Colonic mucosa (tissue), 4 donors: Measurements from ENCODE around the gene RAPH1. TPM values are rescaled to one million over a fixed set of nuclear protein-coding genes. Genes with fewer than 3 reads are reported as not detected.

ENCODE experiments used
- DNase-seq: peaks from one replicate; pipeline ENCODE4 v3.0.0-alpha.2; 2020
- H3K27ac ChIP-seq: fragments of 200-600 bp; one replicate; pipeline ENCODE4 v1.8.0; 2021
- H3K27me3 ChIP-seq: fragments of 200-600 bp; one replicate; pipeline ENCODE4 v1.8.0; 2021
- H3K36me3 ChIP-seq: fragments of 200-600 bp; one replicate; pipeline ENCODE4 v1.8.0; 2021
- H3K4me1 ChIP-seq: fragments of 200-600 bp; one replicate; pipeline ENCODE4 v1.8.0; 2021; ENCODE audit warnings: mild to moderate bottlenecking
- H3K4me3 ChIP-seq: fragments of 200-600 bp; one replicate; pipeline ENCODE4 v1.8.0; 2021
- H3K9ac ChIP-seq, 2 donors: one replicate each; pipeline ENCODE4 v1.7.0; 2013; ENCODE audit warnings: control low read depth in 2 of 2, low read depth in 2 of 2, low read length in 2 of 2
- H3K9me3 ChIP-seq: fragments of 200-600 bp; one replicate; pipeline ENCODE4 v1.8.0; 2021
- intact Hi-C: fragments of 100-400 bp; cut with DNase I; formaldehyde crosslinking; loops from one replicate; pipeline ENCODE4 v1.14.1; 2022
- total RNA-seq, 2 donors: library from RNA; stranded (reverse); fragmentation: NEBNext Ultra II Directional in 1 of 2; extraction: Animal tissue kit (Norgen Biotek cat#: 25700) in 1 of 2; gene quantifications; one replicate each; pipeline ENCODE4 v1.2.1, GENCODE V29; 2021
- TF ChIP-seq, protein P1 (sequence below): fragments of 200-600 bp; IDR thresholded peaks from one replicate; pipeline ENCODE4 v1.8.0; 2022; ENCODE audit warnings: antibody characterized with exemption, mild to moderate bottlenecking
- donor health status: healthy.
- donor health status: DM: no; HTN: no; CAD: no.
- donor health status: DM: no; HTN: no; CAD: no.

The RAPH1 gene
- total RNA-seq, 2 donors from 2014 or later = 26.1 to 39.5 TPM

DNA sequence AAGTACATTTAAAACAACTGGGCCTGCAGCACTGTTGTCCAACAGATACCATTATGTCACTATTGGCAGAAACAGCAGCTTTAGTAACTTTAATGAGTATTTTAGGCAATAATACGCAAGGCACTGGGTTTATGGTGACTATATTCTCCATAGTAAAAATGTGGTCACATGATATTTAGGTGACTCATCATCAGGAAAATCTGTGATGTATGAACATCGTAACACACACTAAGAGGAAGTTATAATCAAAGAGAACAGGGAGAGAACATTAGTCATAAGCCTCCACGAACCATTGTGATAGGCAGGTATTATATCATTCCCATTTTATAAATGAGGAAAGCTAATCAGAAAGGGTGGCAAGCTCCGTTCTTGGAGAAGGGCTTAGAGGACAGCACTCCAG is 36.9 kb downstream of the RAPH1 start:
- no peak for DNase-seq
- H3K4me1 ChIP-seq = no peaks in the 10 kb centered on the region
- H3K9me3 ChIP-seq = no peaks in the 10 kb centered on the region
- H3K36me3 ChIP-seq = no peaks in the 10 kb centered on the region
- H3K27ac ChIP-seq = peak overlapping the region; percentile 49
- H3K9ac ChIP-seq = no peak overlapping the region
- H3K4me3 ChIP-seq = no peak overlapping the region
- intact Hi-C loops = no loop called here
- H3K27me3 ChIP-seq = no peaks in the 10 kb centered on the region
- TF ChIP-seq, protein P1, sequence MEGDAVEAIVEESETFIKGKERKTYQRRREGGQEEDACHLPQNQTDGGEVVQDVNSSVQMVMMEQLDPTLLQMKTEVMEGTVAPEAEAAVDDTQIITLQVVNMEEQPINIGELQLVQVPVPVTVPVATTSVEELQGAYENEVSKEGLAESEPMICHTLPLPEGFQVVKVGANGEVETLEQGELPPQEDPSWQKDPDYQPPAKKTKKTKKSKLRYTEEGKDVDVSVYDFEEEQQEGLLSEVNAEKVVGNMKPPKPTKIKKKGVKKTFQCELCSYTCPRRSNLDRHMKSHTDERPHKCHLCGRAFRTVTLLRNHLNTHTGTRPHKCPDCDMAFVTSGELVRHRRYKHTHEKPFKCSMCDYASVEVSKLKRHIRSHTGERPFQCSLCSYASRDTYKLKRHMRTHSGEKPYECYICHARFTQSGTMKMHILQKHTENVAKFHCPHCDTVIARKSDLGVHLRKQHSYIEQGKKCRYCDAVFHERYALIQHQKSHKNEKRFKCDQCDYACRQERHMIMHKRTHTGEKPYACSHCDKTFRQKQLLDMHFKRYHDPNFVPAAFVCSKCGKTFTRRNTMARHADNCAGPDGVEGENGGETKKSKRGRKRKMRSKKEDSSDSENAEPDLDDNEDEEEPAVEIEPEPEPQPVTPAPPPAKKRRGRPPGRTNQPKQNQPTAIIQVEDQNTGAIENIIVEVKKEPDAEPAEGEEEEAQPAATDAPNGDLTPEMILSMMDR = no peak

DNA sequence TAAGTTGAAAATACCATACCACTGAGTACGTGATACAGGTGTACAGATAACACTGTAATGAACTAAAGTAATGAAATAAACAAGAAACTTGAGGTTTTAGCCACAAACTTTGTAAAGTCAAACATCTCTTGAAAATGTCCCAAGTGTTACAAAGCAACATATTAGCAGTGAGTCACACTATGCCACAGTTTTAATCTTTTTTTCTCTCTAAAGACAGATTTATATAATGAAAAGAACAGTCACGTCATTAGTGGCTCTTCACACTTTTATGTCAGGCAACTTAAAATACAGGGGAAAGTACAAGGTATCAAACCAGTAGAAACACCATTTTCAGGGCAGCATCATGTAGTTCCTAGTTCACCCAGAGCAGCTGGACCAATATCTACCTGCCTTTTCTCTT is 42.1 kb downstream of the RAPH1 start:
- H3K27ac ChIP-seq = no peak overlapping the region
- no peaks in the 10 kb centered on the region for H3K4me1 ChIP-seq
- no peak overlapping the region for H3K9ac ChIP-seq
- H3K27me3 ChIP-seq = no peaks in the 10 kb centered on the region
- H3K36me3 ChIP-seq = no peaks in the 10 kb centered on the region
- no peak overlapping the region for H3K4me3 ChIP-seq
- H3K9me3 ChIP-seq = no peaks in the 10 kb centered on the region
- TF ChIP-seq, protein P1 = no peak
- DNase-seq = no peak
- intact Hi-C loops = no loop called here

DNA sequence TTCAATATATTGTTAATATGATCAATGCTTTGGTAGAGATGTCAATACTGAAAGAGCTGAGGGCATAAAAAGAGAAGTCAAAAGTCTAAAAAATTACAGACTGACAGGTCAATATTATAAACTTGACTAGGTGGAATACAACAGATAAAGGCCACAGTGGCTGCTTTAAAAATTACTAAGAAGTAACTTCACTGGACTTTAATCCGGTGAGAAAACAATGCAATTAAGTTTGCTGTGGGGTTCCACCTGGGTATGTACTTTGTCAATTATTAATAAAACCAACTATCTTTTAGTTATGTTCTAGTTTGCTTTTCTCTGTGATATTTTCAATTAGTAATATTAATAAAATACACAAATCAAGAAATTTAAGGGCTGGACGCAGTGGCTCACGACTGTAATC is 44.7 kb downstream of the RAPH1 start:
- Histone ChIP-seq H3K4me3 (no peak overlapping the region), H3K9me3 (no peaks in the 10 kb centered on the region), H3K9ac (no peak overlapping the region), H3K36me3 (no peaks in the 10 kb centered on the region), H3K27me3 (no peaks in the 10 kb centered on the region), H3K27ac (no peak overlapping the region), H3K4me1 (no peaks in the 10 kb centered on the region)
- intact Hi-C loops = no loop called here
- TF ChIP-seq, protein P1 = no peak
- DNase-seq = no peak

DNA sequence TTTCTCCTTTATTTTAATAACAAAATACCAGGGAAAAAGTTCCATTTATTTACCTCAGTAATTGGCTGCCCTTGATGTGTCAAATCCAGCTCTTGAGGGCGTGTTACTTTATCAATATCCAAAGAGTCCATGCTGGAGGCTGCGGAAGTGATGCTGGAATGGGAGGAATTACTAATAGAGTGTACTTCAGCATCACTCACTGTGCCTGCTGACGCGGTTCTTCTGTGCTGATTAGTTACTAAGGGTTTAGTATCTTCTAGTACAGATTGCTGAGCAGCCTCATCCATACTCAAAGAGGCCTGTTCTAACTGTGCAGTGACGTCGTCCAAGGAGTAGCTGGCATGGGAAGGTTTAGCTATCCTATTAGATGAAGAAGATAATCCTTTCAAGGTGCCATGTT is 45.6 kb downstream of the RAPH1 start:
- Histone ChIP-seq H3K27ac (no peak overlapping the region), H3K27me3 (no peaks in the 10 kb centered on the region), H3K9me3 (no peaks in the 10 kb centered on the region), H3K36me3 (no peaks in the 10 kb centered on the region), H3K4me3 (no peak overlapping the region), H3K4me1 (no peaks in the 10 kb centered on the region), H3K9ac (no peak overlapping the region)
- DNase-seq = no peak
- TF ChIP-seq, protein P1 = no peak
- intact Hi-C loops = loop anchor here (5.0 to 10.0 kb wide), 3 partner anchors 165 to 425 kb away; no protein-coding TSS in a partner anchor

DNA sequence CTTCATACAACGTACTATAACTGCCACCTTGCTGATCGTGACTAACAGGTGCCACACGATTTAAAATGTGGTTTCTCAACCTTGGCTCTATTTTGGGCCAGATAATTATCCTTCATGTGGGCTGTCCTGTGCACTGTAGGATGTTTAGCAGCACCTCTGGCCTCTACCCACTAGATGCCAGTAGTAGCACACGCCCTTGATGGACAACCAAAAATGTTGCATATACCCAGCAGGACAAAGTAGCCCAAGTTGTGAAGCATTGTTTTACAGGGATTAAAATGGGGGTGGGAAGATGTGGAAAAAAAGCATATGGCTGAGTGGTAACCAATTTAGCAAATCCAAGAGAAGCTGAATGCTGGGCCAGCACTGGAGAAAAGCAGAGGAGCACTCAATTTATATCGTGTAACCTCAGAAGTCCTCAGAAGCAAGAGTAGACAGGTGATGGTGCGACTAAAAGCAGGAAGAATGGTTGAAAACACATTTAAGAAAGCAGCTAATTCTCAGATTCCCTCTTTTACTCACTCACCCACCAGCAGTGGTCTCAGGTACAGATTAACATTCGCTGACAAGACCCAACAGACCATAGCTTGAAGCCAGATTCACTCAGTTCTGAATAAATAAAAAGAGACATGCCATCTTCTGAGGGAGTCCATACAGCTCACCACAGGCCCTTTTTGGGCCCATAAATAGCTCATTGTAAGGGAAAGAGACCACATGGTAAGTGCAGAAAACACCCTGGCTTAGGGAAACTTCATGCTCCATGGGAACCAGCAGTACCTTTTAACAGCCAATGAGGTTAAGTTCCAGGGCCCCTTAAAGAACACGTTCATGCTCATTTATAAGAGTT is 50.6 kb downstream of the RAPH1 start:
- Histone ChIP-seq H3K36me3 (no peaks in the 10 kb centered on the region), H3K27me3 (no peaks in the 10 kb centered on the region), H3K4me1 (no peaks in the 10 kb centered on the region), H3K9ac (no peak overlapping the region), H3K4me3 (no peak overlapping the region), H3K9me3 (no peaks in the 10 kb centered on the region), H3K27ac (no peak overlapping the region)
- intact Hi-C loops = loop anchor here (5.0 to 10.0 kb wide), 3 partner anchors 170 to 430 kb away; no protein-coding TSS in a partner anchor
- DNase-seq = peak; percentile 33
- TF ChIP-seq, protein P1 = peak; percentile 54
